C4-2B (cell line): ENCODE measurements around the gene CNKSR2.

ENCODE experiments used
- ZFX ChIP-seq: fragments of 450-650 bp; IDR thresholded peaks from 2 replicates; pipeline ENCODE4 v1.6.1; 2017
- TF ChIP-seq, protein P1 (sequence below): fragments of 450-650 bp; conservative IDR thresholded peaks from 2 replicates; pipeline ENCODE4 v1.5.1; 2017; ENCODE audit warnings: mild to moderate bottlenecking

DNA sequence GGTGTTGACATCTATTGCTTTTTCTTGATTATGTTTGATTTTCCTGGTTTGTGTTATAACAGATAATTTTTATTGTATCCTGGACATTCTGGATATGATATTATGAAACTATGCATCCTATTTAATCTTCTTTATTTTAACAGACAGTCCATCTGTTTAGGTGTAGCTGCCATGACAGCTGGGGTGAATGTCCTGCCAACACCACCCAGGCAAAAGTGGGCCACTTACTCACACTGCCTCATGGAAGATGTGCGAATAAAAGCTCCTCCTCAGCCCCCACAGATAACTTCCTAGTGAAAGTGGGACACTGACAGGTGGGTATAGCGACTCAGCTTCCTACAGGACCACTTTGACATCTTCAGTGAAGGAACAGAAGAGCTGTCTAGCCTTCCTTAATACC is 18.4 kb upstream of the CNKSR2 start:
- TF ChIP-seq, protein P1, sequence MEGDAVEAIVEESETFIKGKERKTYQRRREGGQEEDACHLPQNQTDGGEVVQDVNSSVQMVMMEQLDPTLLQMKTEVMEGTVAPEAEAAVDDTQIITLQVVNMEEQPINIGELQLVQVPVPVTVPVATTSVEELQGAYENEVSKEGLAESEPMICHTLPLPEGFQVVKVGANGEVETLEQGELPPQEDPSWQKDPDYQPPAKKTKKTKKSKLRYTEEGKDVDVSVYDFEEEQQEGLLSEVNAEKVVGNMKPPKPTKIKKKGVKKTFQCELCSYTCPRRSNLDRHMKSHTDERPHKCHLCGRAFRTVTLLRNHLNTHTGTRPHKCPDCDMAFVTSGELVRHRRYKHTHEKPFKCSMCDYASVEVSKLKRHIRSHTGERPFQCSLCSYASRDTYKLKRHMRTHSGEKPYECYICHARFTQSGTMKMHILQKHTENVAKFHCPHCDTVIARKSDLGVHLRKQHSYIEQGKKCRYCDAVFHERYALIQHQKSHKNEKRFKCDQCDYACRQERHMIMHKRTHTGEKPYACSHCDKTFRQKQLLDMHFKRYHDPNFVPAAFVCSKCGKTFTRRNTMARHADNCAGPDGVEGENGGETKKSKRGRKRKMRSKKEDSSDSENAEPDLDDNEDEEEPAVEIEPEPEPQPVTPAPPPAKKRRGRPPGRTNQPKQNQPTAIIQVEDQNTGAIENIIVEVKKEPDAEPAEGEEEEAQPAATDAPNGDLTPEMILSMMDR = no peak
- TF ChIP-seq ZFX = no peak
